Right lobe of liver (tissue), 4 donors: ENCODE data around the gene BCDIN3D.

Experiments
- POLR2A ChIP-seq: fragments of 450-650 bp; IDR thresholded peaks from one replicate; pipeline ENCODE4 v1.6.1; 2017; ENCODE audit warnings: antibody characterized with exemption, mild to moderate bottlenecking
- TF ChIP-seq, protein P1 (sequence below), 4 donors: fragments of 200-600 bp in 3 of 4; fragments of 450-650 bp in 1 of 4; IDR thresholded peaks; one replicate each; pipeline versions ENCODE4 v1.5.1 to v1.8.0; 2016 to 2022; ENCODE audit warnings: antibody characterized with exemption in 4 of 4, mild to moderate bottlenecking in 2 of 4
- donor health status: DM: no; HTN: no; CAD: no.
- donor health status: DM: no; HTN: no; CAD: no.
- donor health status: DM: no; HTN: yes; CAD: no.

DNA sequence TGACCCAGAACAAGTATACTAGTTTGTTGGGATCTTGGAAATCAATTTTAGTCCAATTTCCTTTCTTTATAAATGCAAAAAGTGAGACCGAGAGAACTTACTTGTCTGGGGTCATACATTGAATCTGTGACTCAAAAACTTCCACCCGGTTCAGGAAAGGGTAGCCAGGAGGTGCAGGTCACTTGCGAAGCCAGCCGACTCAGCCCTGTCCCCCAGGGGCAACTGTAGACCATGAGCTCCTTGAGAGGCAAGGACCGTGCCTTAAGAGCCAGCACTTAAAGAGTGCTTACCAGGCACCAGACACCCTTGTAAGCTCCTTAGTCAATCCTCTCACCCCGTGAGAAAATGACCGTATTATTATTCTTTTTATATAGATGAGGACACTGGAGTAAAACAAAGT lies 505 bp upstream of the BCDIN3D start:
- TF ChIP-seq, protein P1, sequence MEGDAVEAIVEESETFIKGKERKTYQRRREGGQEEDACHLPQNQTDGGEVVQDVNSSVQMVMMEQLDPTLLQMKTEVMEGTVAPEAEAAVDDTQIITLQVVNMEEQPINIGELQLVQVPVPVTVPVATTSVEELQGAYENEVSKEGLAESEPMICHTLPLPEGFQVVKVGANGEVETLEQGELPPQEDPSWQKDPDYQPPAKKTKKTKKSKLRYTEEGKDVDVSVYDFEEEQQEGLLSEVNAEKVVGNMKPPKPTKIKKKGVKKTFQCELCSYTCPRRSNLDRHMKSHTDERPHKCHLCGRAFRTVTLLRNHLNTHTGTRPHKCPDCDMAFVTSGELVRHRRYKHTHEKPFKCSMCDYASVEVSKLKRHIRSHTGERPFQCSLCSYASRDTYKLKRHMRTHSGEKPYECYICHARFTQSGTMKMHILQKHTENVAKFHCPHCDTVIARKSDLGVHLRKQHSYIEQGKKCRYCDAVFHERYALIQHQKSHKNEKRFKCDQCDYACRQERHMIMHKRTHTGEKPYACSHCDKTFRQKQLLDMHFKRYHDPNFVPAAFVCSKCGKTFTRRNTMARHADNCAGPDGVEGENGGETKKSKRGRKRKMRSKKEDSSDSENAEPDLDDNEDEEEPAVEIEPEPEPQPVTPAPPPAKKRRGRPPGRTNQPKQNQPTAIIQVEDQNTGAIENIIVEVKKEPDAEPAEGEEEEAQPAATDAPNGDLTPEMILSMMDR (IDR thresholded peaks at IDR 0.05): no peak
- TF ChIP-seq POLR2A: no peak
